B cell (primary cell): ENCODE measurements around the gene RPA3. TPM values are rescaled to one million over a fixed set of nuclear protein-coding genes. Genes with fewer than 3 reads are reported as not detected.

ENCODE experiments used
- ATAC-seq: fragments of 200-7000 bp; cut with Tn5 transposase; one replicate; pipeline ENCODE4 v1.10.0; 2021; ENCODE audit warnings: low read depth, mild to moderate bottlenecking, moderate number of reproducible peaks, moderate library complexity
- CTCF ChIA-PET: fragments of 350-600 bp; sonication (Branson Sonifier 250); formaldehyde crosslinking; loops from one replicate; lab custom pipeline; 2021; ENCODE audit warnings: antibody characterized with exemption, inconsistent platforms; lab: Charles Lee
- POLR2A ChIA-PET: fragments of 350-600 bp; sonication (Branson Sonifier 250); formaldehyde crosslinking; loops from one replicate; lab custom pipeline; 2021; ENCODE audit warnings: antibody characterized with exemption; lab: Charles Lee
- DNase-seq: peaks from one replicate; pipeline ENCODE4 v3.0.0; 2013
- H2AFZ ChIP-seq: 2 replicates; pipeline ENCODE4 v1.6.1; 2012; ENCODE audit warnings: mild to moderate bottlenecking, low read depth, low read length; ENCODE audit not compliant: insufficient read depth, poor library complexity, severe bottlenecking
- H3K27ac ChIP-seq, 2 donors: 1 replicate in 1 of 2; 2 replicates in 1 of 2; pipeline ENCODE4 v1.5.1; 2012 to 2013; ENCODE audit warnings: low read length in 2 of 2, mild to moderate bottlenecking in 2 of 2, moderate library complexity in 1 of 2
- H3K27me3 ChIP-seq, 4 experiments: fragments of 200-600 bp in 1 of 4; sonication (generic) in 1 of 4; replicated peaks in 1 of 4; 1 replicate in 2 of 4; 2 replicates in 2 of 4; pipeline versions ENCODE4 v1.6.1 to v1.7.0; 2013 to 2016; ENCODE audit warnings: low read length in 3 of 4, mild to moderate bottlenecking in 2 of 4, mixed read lengths in 1 of 4, moderate library complexity in 1 of 4; ENCODE audit not compliant: insufficient read depth in 4 of 4, control insufficient read depth in 3 of 4; ENCODE audit errors: control extremely low read depth in 1 of 4
- H3K36me3 ChIP-seq, 2 experiments: replicated peaks in 1 of 2; 1 replicate in 1 of 2; 2 replicates in 1 of 2; pipeline versions ENCODE4 v1.6.1 to v1.7.1; 2013; ENCODE audit warnings: low read length in 1 of 2; ENCODE audit not compliant: insufficient read depth in 2 of 2, control insufficient read depth in 1 of 2; ENCODE audit errors: control extremely low read depth in 1 of 2, extremely low read depth in 1 of 2
- H3K4me1 ChIP-seq, 2 donors: fragments of 200-600 bp in 1 of 2; sonication (generic) in 1 of 2; 1 replicate in 1 of 2; 2 replicates in 1 of 2; pipeline versions ENCODE4 v1.5.1 to v1.6.1; 2013 to 2017; ENCODE audit warnings: low read length in 2 of 2; ENCODE audit not compliant: control insufficient read depth in 2 of 2, insufficient read depth in 2 of 2
- H3K4me2 ChIP-seq: replicated peaks from 2 replicates; pipeline ENCODE3; 2012; ENCODE audit warnings: mild to moderate bottlenecking, low read depth, low read length; ENCODE audit not compliant: poor library complexity, severe bottlenecking
- H3K4me3 ChIP-seq, 5 experiments: fragments of 200-600 bp in 1 of 5; sonication (generic) in 1 of 5; 1 replicate in 3 of 5; 2 replicates in 2 of 5; pipeline versions ENCODE4 v1.5.1 to v1.7.0; 2011 to 2016; ENCODE audit warnings: low read length in 4 of 5, mild to moderate bottlenecking in 4 of 5, low read depth in 2 of 5, control low read depth in 1 of 5, moderate library complexity in 1 of 5; ENCODE audit not compliant: insufficient read depth in 1 of 5; ENCODE audit errors: control extremely low read depth in 1 of 5, extremely low read depth in 1 of 5
- H3K79me2 ChIP-seq: fragments of 200-600 bp; sonication (generic); one replicate; pipeline ENCODE4 v1.6.0; 2016; ENCODE audit warnings: low read length; ENCODE audit not compliant: control insufficient read depth, insufficient read depth
- H3K9ac ChIP-seq: fragments of 200-600 bp; sonication (generic); 2 replicates; pipeline ENCODE4 v1.6.1; 2017; ENCODE audit warnings: mild to moderate bottlenecking, low read length, moderate library complexity
- H3K9me3 ChIP-seq, 3 donors: one replicate each; pipeline versions ENCODE4 v1.6.1 to v1.7.1; 2013; ENCODE audit warnings: low read length in 2 of 3; ENCODE audit not compliant: control insufficient read depth in 2 of 3, insufficient read depth in 1 of 3; ENCODE audit errors: control extremely low read depth in 1 of 3
- H4K20me1 ChIP-seq: 2 replicates; pipeline ENCODE4 v1.6.0; 2012; ENCODE audit warnings: mild to moderate bottlenecking, low read length; ENCODE audit not compliant: insufficient read depth, control insufficient read depth, poor library complexity, severe bottlenecking
- H3K27ac Mint-ChIP-seq: one replicate; pipeline ENCODE4 v1.8.0; 2021; ENCODE audit warnings: mixed read lengths
- H3K27me3 Mint-ChIP-seq: one replicate; pipeline ENCODE4 v1.8.0; 2021; ENCODE audit warnings: mixed read lengths
- H3K4me1 Mint-ChIP-seq: one replicate; pipeline ENCODE4 v1.8.0; 2021; ENCODE audit warnings: mixed read lengths
- H3K4me3 Mint-ChIP-seq: one replicate; pipeline ENCODE4 v1.8.0; 2021; ENCODE audit warnings: mixed read lengths
- H3K9me3 Mint-ChIP-seq: one replicate; pipeline ENCODE4 v1.8.0; 2022; ENCODE audit warnings: mixed read lengths; ENCODE audit not compliant: insufficient read depth
- CTCF ChIP-seq: fragments of 200-600 bp; IDR thresholded peaks from one replicate; pipeline ENCODE4 v1.8.0; 2022; ENCODE audit warnings: antibody characterized with exemption, mild to moderate bottlenecking
- EZH2 ChIP-seq: IDR thresholded peaks from 2 replicates; pipeline ENCODE4 v1.6.1; 2012; ENCODE audit warnings: borderline replicate concordance, low read depth, mild to moderate bottlenecking, moderate library complexity, low read length; ENCODE audit not compliant: insufficient read depth, poor library complexity, severe bottlenecking
- WGBS: methylation state at CpG from one replicate; pipeline ENCODE4 v1.1.5; 2013; ENCODE audit warnings: missing lambda C conversion rate; ENCODE audit not compliant: insufficient coverage; 5-methylcytosine and 5-hydroxymethylcytosine counted together
- intact Hi-C: fragments of 100-400 bp; cut with micrococcal nuclease; formaldehyde crosslinking; loops from one replicate; pipeline ENCODE4 v1.10.0; 2022
- polyA plus RNA-seq: library from polyadenylated mRNA; depleted of rRNA; stranded (reverse); fragments of >200 nt; gene quantifications from 2 replicates; pipeline ENCODE4 v1.2.3, GENCODE V29; 2012
- total RNA-seq, 2 donors: library from RNA; stranded (reverse); fragments of 120-200 nt in 1 of 2; gene quantifications; 1 replicate in 1 of 2; 2 replicates in 1 of 2; pipeline versions ENCODE4 v1.2.3 to v1.2.4, GENCODE V29; 2013 to 2022

Gene RPA3
- total and polyA plus RNA-seq, 2 donors (not counting 1 experiment from before 2014, with no cell fraction given), result 25.6 to 49.3 TPM

DNA sequence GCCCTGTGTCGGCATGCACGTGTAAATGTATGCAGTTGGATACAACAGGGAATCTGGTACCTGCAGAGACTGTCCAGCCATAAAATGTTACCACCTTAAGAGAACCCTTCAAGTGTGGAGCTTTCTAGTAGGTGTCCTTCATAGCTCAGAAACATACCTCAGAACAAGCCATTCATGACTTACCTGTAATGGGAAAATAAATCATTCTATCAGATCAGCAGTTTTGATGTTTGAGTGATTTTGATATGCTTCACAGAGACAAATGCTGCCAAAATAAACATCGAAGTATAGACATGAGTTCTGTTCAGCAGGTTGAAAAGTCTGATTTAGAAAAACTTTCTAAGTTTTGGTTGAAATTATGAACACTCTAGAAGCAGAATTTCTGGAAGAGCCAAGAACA, 111.4 kb downstream of the RPA3 start:
- DNase-seq (no peak), ATAC-seq (no peak)
- H3K4me1 ChIP-seq, result no peaks in the 10 kb centered on the region
- no peak overlapping the region for H2AFZ ChIP-seq
- no peaks in the 10 kb centered on the region for H3K79me2 ChIP-seq
- ChIA-PET POLR2A (no interaction called here), CTCF (interaction anchor here (1.2 to 1.3 kb wide), 2 partner anchors 11 to 74 kb away, joined by 3 to 4 read pairs; no protein-coding TSS in a partner anchor)
- 100% methylated on average over 1 of the region's 3 CpGs for WGBS
- no peak overlapping the region for H3K27ac ChIP-seq
- H3K4me3 ChIP-seq, result no peak overlapping the region
- peaks cover 8 to 18% of the 10 kb centered on the region in 2 experiments for H3K36me3 ChIP-seq
- H3K27ac Mint-ChIP-seq, result no peak overlapping the region
- no peak overlapping the region for H3K4me2 ChIP-seq
- H3K4me1 Mint-ChIP-seq, result no peaks in the 10 kb centered on the region
- intact Hi-C loops, result no loop called here
- no peak overlapping the region for H3K9ac ChIP-seq
- no peaks in the 10 kb centered on the region for H3K9me3 Mint-ChIP-seq
- no peak for TF ChIP-seq CTCF
- TF ChIP-seq EZH2, result no peak
- no peaks in the 10 kb centered on the region for H4K20me1 ChIP-seq
- no peaks in the 10 kb centered on the region for H3K27me3 Mint-ChIP-seq
- no peaks in the 10 kb centered on the region for H3K9me3 ChIP-seq
- no peaks in the 10 kb centered on the region for H3K27me3 ChIP-seq
- no peak overlapping the region for H3K4me3 Mint-ChIP-seq

GRCh38 chr7:7596176-7596575, 122.2 kb downstream of the RPA3 start:
- Histone ChIP-seq H3K27me3 (no peaks in the 10 kb centered on the region), H3K4me1 (no peaks in the 10 kb centered on the region), H2AFZ (no peak overlapping the region), H3K36me3 (peaks cover 11 to 36% of the 10 kb centered on the region in 2 experiments), H3K4me3 (no peak overlapping the region), H3K27ac (no peak overlapping the region), H3K9me3 (no peaks in the 10 kb centered on the region), H3K4me2 (no peak overlapping the region), H3K9ac (no peak overlapping the region), H3K79me2 (peaks cover 3% of the 10 kb centered on the region), H4K20me1 (no peaks in the 10 kb centered on the region)
- H3K27me3 Mint-ChIP-seq, result no peaks in the 10 kb centered on the region
- no peaks in the 10 kb centered on the region for H3K9me3 Mint-ChIP-seq
- TF ChIP-seq CTCF, result no peak
- TF ChIP-seq EZH2, result no peak
- no CpG with 5 or more reads among the region's 5 CpGs for WGBS
- intact Hi-C loops, result loop anchor here (5.0 kb wide), 1 partner anchor 86 kb away; no protein-coding TSS in a partner anchor
- no peak for DNase-seq
- ChIA-PET POLR2A (no interaction called here), CTCF (interaction anchor here (0.7 to 3.9 kb wide), 18 partner anchors 10 to 700 kb away, joined by 3 to 53 read pairs (median 4); partner anchors contain the start of gene UMAD1)
- no peak for ATAC-seq
- H3K4me1 Mint-ChIP-seq, result no peaks in the 10 kb centered on the region
- no peak overlapping the region for H3K27ac Mint-ChIP-seq
- no peak overlapping the region for H3K4me3 Mint-ChIP-seq
